GM12874 (cell line): ENCODE results near the gene WNK1.

Experiments used
- CTCF ChIP-seq: IDR thresholded peaks from 2 replicates; pipeline ENCODE4 v1.5.1; 2011; ENCODE audit warnings: low read depth, mild to moderate bottlenecking, control low read depth, low read length, moderate library complexity; ENCODE audit not compliant: insufficient read depth

Gene WNK1

DNA sequence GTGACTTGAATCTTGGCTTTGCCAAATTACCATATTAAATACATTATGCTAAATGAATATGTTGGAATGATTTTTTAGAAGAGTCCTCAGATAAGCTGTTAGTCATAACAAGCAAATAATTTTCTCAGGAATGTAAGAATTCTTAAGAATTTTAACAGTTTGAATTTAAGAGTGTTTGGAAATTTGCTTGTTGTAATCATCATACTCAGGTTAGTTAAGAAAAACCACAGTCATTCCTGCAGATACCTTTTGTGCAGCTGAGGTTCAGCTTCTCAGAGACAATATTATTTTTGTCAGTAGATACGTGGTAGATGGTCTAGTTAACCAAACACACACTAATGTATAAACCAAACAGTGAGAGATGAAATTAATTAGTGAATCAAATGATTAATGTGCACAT, 8.9 kb downstream of the WNK1 start:
- no peak for TF ChIP-seq CTCF

DNA sequence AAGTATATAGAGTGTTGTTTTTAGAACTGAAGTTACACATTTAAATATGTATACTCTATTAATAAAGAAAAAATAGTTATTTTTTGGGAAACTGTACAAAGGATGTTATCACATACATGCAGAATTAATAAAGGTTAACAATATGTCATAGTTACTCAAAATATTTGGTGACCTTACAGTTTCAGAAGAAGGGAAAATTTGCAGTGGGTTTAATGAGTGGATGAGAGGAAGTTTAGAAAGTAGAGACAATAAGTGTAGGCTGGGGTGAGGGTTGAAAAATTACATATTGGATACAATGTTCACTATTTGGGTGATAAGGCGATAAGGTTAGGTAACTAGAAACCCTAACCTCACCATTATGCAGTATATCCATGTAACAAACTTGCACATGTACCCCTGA, 13.5 kb downstream of the WNK1 start:
- TF ChIP-seq CTCF = no peak

GRCh38 chr12:768434-768833, 16.1 kb downstream of the WNK1 start:
- no peak for TF ChIP-seq CTCF

DNA sequence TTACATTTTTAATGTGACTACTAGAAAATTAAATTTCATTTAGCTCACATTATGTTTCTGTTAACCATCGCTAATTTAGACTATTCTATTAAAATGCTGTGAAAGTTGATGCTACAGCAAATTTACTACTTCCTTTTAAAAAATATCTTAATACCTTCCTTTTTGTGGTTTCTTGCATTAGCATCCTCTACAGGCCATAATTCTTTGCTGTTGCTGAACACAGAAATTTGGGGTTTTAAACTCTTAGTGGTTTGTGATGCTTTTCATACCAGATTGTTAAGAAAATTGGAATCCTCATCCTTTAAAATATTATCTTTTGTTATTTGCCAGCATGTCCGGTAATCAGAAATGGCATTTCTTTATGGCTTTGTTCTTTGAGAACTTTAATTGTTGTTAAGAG, 18.1 kb downstream of the WNK1 start:
- TF ChIP-seq CTCF = no peak

DNA sequence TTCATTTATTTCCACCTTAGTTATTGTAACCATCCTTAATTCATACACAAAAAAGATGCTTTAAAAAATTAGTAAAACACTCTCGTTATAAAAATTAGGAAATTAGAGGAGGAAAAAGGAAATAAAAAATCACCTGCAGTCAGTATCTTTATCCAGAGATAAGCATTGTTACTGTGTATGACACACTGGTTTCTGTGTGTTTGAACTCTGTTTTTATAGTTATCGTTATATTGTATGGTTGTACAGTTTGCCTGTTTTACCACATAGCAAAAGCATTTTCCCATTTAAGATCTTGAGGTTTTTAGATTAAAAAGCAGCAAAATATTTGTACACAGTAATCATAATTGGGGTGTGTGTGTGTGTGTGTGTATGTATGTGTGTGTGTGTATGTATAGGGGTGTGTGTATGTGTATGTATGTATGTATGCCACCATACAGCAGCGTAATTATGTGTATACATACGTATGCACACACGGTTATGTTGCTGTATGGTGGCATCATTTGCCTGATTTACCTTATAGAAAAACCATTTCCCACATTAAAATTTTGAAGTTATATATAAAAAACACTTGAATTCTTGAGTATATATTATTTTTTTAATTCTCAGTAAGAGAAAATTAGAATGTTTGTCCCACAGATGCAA, 19.8 kb downstream of the WNK1 start:
- TF ChIP-seq CTCF = no peak

GRCh38 chr12:774051-774614, 21.8 kb downstream of the WNK1 start:
- no peak for TF ChIP-seq CTCF

DNA sequence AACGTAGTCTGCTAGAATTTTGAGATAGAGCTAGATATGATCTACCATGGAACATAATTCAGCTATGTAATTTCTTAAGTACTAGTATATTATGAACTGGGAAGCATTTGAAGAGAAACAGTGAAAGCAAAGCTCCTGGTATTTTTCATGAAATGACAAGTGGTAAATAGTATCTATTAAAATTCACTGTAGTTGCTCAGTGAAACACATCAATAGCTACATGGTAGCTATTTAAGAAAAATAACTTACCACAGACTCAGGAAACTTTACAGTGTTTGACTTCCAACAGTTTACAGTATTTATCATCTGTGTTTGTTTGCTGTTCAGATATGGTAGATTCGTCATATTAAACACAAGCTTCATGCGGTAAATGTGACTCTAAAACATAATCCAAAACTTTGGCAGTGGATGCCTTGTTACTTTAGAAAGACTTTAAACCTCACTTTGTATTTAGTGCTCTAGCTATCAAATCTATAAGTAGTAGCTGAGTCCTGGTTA, 25.2 kb downstream of the WNK1 start:
- TF ChIP-seq CTCF = no peak

DNA sequence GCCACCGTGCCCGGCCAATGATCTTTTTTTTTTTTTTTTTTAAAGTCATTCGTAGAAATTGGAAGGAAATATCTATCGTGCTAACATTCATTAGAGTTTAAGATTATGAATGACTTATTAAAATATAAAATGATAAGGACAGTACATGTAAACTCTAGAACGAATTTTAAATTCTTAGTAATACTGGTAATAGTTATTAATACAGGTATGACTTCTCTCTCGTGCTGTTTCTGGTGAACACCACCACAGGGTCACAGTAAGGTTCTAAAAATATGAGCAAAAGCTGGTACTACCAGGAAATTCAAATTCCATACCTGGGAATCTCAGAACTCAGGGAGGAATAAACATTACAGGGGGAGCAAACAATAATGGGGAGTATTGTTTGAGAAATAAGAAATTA, 26.2 kb downstream of the WNK1 start:
- TF ChIP-seq CTCF = no peak
